NCI-H1105 treated with DMSO at 0.1 percent for 48 hours (cell line): ENCODE results near the gene BICDL1.
A peak's percentile ranks its signal among the peaks of the same experiment; 100 is the strongest.

Source experiments
- DNase-seq: peaks from one replicate; lab custom pipeline; 2025; lab: John Stamatoyannopoulos, UW

Gene BICDL1

GRCh38 chr12:120054293-120054692 is 65.3 kb downstream of the BICDL1 start:
- DNase-seq: no peak

DNA sequence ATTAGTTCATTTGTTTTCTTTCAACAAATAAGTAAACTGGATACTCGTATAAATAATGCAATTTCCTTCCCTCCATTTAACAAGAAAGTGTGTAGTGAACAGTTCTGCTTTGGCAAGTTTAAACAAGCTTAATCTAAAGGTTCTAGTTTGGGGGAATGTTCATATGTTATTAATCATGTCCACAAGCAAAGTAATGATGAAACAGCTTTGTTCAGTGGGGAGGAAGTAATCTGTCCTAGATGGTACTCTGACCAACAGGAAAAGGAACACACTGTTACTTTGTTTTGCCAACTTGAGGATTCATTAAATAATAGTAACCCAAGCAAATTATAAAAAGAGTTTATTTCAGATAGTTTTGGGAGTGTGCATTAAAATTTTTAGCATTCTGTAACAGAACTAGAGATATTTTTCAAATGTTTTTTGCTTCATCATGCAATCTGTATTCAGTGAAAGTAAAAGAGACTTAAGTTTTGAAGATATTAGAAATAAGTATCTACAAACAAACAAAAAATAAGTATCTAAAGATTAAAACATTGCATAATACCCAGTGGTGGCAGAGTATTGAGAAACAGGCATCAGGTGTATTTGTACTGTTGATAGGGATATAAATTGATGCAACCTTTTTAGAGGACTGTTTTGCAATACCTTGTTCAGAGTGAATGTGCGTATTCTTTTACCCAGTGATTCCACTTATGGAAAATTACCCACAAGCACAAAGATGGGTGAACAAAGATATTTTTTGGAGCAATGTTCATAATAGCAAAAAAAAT is 66.4 kb downstream of the BICDL1 start:
- DNase-seq: no peak

- DNase-seq: peak; percentile 37
Observed at GRCh38 chr12:120056739-120057138, 67.7 kb downstream of the BICDL1 start.

GRCh38 chr12:120060196-120060595 is 71.2 kb downstream of the BICDL1 start:
- DNase-seq: no peak

- DNase-seq: no peak
Observed at GRCh38 chr12:120060717-120061116, 71.7 kb downstream of the BICDL1 start.

DNA sequence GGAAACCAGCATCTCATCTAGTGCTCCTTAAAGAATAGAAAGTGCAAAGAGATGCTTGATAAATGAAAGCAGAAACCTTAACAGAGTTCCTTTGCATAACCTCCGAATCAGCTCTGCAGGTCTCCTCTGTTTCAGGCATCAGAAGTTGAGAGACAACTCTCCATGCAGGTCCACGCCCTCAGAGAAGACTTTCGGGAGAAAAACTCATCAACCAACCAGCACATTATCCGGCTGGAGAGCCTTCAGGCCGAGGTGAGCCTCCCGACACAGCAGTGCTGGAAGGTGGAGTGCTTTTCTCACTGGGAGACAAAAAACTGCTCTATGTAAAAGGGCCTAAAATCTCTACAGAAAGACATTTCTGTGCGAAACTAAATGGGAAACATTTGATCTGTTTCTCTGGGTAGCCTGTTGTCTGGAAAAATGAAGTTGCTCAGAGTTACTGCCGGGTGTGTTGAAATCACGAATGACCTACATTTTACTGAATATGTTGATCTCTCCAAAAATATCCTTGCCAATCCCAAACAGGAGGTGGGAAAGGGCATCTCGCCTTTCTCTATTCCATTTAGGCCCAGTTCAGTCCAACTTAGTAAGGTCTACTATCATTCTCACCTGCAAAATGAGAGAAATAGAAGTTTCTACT is 72.7 kb downstream of the BICDL1 start:
- no peak for DNase-seq

DNA sequence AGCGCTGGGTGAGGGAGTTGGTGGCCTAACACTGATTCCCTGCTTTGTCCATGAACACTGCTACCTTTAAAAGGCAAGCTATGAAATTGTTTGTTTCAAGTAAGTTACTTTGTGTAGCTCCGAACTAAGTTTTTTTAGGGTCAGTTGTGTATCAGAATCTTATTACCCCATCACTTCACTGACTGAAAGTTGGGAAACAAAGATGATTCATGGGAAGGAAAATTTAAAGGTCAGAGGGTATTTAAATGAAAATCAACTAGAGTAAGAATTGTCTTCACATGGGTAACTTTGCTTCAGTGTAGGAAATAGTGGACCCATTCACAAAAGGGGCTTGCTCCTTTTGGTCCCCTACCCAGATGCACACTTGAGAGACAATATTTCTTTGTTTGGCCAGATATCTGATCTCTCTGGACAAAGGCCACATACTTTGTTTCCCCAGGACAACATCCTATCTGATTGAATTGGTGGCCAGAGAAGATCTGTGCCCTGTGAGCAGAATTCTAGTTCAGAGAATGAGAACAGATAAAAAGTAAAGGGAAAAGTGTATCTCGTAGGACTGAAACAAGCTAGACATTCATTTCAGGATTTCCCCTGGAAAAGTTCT is 74.0 kb downstream of the BICDL1 start:
- DNase-seq: no peak

DNA sequence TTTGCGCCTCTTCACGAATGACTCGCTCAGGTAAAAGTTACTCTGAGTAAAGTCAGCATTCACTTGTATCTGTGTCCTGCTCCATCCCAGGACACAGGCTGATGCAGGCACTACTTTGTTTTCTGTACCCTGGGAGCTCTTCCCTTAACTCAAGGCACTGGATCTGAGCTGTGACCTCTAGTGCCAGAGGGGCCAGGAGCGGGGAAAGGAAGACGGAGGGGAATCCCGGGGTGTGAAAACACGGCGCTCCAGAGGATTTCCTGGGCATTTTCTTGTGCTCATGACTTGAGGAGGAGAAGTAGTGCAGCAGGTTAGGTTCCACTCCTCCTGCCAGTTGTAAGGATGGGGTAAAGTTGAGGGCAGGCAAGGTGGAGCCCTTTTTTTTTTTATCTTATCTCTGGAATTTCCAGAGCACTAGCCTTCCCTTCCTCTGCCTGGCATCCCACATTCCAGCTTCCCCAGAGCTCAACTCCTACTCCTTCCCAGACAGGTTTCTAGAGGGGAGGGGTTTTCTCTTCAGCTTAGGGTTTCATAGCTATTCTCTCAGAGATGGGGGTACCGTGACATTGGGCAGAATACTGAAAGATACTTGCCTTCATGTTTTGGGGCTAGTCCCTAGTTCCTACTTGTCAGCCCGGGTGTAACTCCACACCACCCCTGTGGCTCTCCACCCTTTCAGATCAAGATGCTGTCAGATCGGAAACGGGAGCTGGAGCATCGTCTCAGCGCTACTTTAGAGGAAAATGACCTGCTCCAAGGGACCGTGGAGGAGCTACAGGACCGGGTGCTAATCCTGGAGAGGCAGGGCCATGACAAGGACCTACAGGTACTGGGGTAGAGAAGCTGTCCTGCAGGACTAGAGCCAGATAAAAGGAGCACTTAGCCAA is 75.3 kb downstream of the BICDL1 start:
- DNase-seq: no peak

DNA sequence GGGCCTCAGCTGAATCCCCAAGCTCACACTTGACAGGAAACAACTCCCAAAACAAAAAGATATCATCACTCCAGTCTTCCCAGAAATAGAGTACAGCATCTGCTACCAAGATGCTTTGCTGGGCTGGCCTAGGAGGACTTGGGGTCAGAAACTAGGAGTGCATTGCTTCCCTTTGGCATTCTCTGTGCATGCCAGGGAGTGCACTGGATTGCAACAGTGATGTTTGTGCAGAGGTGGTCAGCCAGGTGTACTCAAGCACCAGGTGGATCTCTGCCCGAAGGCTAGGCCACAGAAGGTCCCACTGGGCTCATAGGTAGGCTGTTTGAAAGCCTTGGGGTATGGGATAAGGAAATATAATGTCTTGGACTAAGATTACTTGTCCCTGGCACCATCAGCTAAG is 76.4 kb downstream of the BICDL1 start:
- DNase-seq: no peak

DNA sequence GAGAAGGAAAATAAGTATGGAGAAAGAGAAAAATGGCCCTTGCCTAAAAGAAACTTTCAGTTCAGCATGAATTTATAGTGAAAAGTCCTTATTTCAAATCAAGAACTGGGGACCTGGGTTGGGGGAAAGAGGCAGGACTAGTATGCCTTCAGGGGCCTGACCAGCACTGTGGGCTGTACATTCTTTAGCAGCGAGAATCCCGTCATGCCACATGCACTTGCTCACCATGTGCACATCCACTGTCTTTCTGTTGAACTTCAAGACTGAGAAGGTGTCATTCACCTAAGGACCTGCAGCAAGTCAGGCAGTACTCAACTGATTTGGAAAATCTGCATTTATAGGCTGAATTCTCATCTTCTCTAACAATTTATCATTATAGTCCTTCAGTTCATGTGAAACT is 77.3 kb downstream of the BICDL1 start:
- no peak for DNase-seq

DNA sequence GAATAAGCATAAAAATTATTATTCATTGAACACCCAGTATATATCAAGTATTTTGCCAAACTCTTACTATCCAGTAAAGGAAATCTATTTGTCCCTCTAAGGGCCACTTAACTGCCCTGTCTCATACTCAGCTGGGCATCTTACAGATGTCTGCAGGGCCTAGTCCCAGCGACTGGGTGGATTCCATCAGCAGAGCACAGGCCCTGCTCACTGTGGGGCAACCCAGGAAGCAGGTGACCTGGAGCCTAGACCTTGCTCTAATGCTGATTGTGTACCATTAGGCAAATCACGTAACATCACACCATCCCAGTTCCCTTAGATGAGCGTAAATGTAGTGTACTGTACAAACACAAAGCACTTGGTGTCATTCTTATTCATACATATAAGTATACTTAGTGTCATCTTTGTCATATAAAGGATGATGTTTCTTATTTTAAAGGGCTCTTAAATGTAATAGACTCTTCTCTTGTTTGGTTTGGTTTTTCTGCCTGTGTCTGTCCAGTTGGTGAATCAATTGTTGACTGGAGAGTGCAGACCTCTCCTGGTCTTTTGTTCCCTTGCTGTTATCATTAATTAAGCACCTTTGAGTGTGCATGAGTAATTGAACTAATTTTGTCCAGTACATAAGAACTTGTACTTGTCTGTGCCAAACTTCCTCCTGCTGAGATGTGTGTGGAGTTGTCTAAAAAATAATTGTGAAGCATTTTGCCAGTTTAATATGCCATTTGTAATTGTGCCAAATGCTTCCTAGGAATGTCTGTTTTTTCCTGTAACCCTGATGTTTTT is 78.2 kb downstream of the BICDL1 start:
- peak; percentile 46 for DNase-seq

DNA sequence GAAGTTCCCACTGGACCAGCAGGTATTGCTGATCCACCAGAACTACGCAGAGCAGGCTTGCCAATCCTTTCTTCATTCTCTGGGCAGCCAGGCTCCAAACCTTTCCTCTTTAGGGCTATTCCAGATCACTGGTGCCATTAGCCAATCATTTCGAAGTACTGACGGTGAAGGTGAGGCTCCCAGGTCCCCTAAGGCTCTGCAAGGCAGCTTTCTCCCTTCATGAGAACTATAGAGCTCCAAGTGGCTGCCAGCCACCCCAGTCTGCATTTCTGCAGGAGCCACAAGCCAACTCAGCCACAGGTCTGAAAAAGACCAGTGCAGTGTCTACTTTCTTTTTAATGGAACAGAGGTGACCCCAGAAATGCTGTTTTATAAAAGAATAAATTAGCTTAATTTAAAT is 78.9 kb downstream of the BICDL1 start:
- DNase-seq: no peak

- no peak for DNase-seq
Observed at GRCh38 chr12:120069278-120069677, 80.2 kb downstream of the BICDL1 start.

GRCh38 chr12:120071493-120072020 is 82.5 kb downstream of the BICDL1 start:
- DNase-seq: no peak

DNA sequence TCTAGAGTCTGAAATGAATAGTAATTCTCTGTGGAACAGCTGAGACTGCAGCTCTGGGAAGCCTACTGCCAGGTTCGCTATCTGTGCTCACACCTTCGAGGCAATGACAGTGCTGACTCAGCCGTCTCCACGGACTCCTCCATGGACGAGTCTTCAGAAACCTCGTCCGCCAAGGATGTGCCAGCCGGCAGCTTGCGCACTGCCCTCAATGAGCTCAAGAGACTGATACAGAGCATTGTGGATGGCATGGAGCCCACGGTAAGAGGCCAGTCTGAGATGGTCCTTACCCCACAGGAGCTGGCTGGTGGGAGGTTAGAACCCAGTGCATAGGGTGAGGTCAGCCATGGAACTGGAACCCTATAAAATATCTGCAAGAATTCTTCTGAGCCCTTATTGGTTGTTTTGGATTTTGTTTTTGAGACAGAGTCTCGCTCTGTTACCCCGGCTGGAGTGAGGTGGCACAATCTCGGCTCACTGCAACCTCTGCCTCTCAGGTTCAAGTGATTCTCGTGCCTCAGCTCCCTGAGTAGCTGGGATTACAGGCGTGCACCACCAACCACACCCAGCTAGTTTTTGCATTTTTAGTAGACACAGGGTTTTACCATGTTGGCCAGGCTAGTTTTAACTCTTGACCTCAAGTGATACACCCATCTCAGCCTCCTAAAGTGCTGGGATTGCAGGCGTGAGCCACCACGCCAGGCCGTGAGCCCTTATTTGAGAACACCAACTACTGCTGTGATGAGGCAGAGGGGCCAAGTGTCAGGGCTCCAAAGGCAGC is 83.6 kb downstream of the BICDL1 start:
- no peak for DNase-seq

DNA sequence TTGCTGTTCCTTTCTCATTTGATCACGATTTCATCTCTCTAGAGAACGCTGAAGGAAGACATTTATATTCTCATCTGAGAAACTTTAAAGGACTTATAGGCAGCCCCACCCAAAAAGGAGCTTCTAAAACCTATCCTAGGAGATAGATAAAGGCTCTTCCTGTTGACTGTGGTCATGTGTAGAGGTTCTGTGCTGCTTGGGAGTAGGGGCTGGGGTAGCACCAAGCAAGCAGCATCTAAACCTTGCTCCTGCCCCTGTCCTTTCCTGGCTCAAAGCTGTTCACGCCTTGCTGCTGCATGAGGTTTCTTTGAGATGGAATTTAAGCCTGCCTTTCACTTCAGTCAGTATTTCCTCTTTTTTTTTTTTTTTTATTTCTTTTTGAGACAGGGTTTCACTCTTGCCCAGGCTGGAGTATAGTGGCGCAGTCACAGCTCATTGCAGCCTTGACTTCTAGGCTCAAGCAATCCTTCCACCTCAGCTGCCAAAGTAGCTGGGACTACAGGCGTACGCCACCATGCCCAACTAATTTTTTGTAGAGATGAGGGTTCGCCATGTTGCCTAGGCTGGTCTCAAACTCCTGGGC is 86.1 kb downstream of the BICDL1 start:
- no peak for DNase-seq

DNA sequence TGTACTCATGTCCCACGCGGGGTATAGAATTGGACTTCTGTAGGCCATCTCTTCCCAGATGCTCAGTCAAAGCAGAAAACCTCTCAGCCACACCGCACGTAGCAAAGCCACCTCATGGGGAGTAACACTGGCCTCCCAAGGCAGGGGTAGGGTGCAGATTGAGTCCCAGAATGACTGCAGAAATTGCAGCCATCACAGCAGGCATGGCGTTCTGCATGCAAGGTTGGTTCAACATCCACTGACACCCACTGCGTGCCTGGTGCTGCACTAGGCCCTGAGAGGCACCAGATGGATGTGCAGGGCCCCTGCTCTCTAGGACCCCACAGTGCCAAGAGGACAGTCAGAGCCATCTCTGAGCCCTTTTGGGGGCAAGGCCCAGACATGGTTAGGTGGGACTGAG is 87.6 kb downstream of the BICDL1 start:
- no peak for DNase-seq

DNA sequence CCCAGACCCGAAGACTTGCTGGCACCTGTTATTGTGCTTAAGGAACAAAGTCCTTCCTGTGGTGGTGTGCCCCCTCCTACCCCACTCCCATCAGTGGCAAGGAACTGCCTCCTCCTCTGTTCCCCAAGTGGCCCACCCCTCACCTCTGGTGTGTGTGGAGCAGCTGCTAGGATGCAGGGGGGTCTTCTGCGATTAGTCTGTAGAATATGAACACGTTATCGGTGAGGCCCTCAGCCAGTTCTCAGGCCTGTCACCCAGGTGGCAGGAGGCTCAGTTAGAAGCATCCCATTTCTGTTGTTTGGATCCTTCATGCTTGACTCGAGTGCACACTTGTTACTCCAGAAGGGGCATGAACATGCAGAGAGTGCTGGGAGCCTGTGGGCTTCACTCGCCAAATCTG is 88.2 kb downstream of the BICDL1 start:
- DNase-seq: no peak

DNA sequence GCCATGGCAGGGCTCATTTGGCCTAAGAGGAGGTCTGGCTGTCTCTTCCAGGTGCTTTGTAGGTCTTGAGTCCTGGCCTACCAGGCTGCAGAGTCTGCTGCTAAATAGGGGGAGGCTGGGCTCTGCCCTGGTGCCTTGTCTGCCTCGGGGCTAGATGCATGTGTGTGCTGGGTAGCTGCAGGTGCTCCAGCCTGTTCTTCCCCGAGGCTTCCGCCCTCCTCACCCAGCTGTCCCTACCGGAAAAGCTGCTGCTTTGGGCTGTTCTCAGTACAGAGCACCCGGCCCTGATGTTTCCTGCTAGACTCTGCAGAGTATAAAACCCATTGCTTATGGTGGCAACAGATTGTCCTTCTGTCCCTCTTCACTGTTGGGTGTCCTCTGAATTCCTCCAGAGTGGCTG is 89.8 kb downstream of the BICDL1 start:
- no peak for DNase-seq
